ENCODE results near the gene LRRC51. TPM values are rescaled to one million over a fixed set of nuclear protein-coding genes. Genes with fewer than 3 reads are reported as not detected.
A peak's percentile ranks its signal among the peaks of the same experiment; 100 is the strongest.

LRRC51 gene
- total RNA-seq, 2 experiments from 2014 or later, result 8.3 to 8.5 TPM

GRCh38 chr11:72045849-72046248, 34.8 kb upstream of the LRRC51 start:
- ChIA-PET CTCF (interaction anchor here (1.9 kb wide), 1 partner anchor 20 kb away, joined by 8 read pairs; no protein-coding TSS in a partner anchor), POLR2A (no interaction called here)
- no peaks in the 10 kb centered on the region for H3K9me3 Mint-ChIP-seq
- peaks cover 2% of the 10 kb centered on the region for H3K36me3 Mint-ChIP-seq
- H3K4me3 Mint-ChIP-seq, result no peak overlapping the region
- no peak overlapping the region for H3K27ac Mint-ChIP-seq
- intact Hi-C loops (cut with micrococcal nuclease), result no loop called here
- DNase-seq, result no peak
- H3K4me1 Mint-ChIP-seq (ENCODE audit: low read depth), result peaks cover 24% of the 10 kb centered on the region
- H3K27me3 Mint-ChIP-seq, result no peaks in the 10 kb centered on the region

- peaks cover 5% of the 10 kb centered on the region for H3K4me1 Mint-ChIP-seq (ENCODE audit: low read depth)
- H3K27ac Mint-ChIP-seq, result no peak overlapping the region
- intact Hi-C loops (cut with micrococcal nuclease), result no loop called here
- H3K36me3 Mint-ChIP-seq, result peaks cover 2% of the 10 kb centered on the region
- no peaks in the 10 kb centered on the region for H3K9me3 Mint-ChIP-seq
- POLR2A ChIA-PET, result no interaction called here
- H3K27me3 Mint-ChIP-seq, result no peaks in the 10 kb centered on the region
- H3K4me3 Mint-ChIP-seq, result no peak overlapping the region
- no peak for DNase-seq
- CTCF ChIA-PET, result interaction anchor here (1.6 kb wide), 1 partner anchor 24 kb away, joined by 11 read pairs; no protein-coding TSS in a partner anchor
These were observed 31.7 kb upstream of the LRRC51 start for GRCh38 chr11:72048766-72049460.

GRCh38 chr11:72058416-72059034, 22.1 kb upstream of the LRRC51 start:
- CTCF ChIA-PET, result interaction anchor here (1.3 kb wide), 1 partner anchor 16 kb away, joined by 3 read pairs; no protein-coding TSS in a partner anchor
- DNase-seq, result no peak
- POLR2A ChIA-PET, result no interaction called here
- no peaks in the 10 kb centered on the region for H3K9me3 Mint-ChIP-seq
- intact Hi-C loops (cut with micrococcal nuclease), result no loop called here
- H3K27me3 Mint-ChIP-seq, result no peaks in the 10 kb centered on the region
- no peaks in the 10 kb centered on the region for H3K4me1 Mint-ChIP-seq (ENCODE audit: low read depth)
- H3K36me3 Mint-ChIP-seq, result peaks cover 9% of the 10 kb centered on the region
- no peak overlapping the region for H3K27ac Mint-ChIP-seq
- no peak overlapping the region for H3K4me3 Mint-ChIP-seq

GRCh38 chr11:72061739-72062396, 18.8 kb upstream of the LRRC51 start:
- Mint-ChIP-seq H3K36me3 (peaks cover 12% of the 10 kb centered on the region), H3K4me1 (ENCODE audit: low read depth) (no peaks in the 10 kb centered on the region), H3K27me3 (no peaks in the 10 kb centered on the region), H3K9me3 (no peaks in the 10 kb centered on the region), H3K27ac (no peak overlapping the region), H3K4me3 (no peak overlapping the region)
- intact Hi-C loops (cut with micrococcal nuclease), result no loop called here
- ChIA-PET CTCF (interaction anchor here (0.7 to 0.9 kb wide), 2 partner anchors 12 to 36 kb away, joined by 3 read pairs; no protein-coding TSS in a partner anchor), POLR2A (no interaction called here)
- DNase-seq, result no peak

- H3K4me1 Mint-ChIP-seq (ENCODE audit: low read depth), result peaks cover 33% of the 10 kb centered on the region
- intact Hi-C loops (cut with micrococcal nuclease), result no loop called here
- ChIA-PET POLR2A (interaction anchor here (0.5 kb wide), 1 partner anchor 45 kb away, joined by 4 read pairs; no protein-coding TSS in a partner anchor), CTCF (interaction anchor here (0.9 to 2.7 kb wide), 5 partner anchors 10 to 117 kb away, joined by 3 to 13 read pairs (median 4); no protein-coding TSS in a partner anchor)
- H3K36me3 Mint-ChIP-seq, result peaks cover 18% of the 10 kb centered on the region
- H3K9me3 Mint-ChIP-seq, result no peaks in the 10 kb centered on the region
- H3K27ac Mint-ChIP-seq, result no peak overlapping the region
- DNase-seq, result no peak
- no peak overlapping the region for H3K4me3 Mint-ChIP-seq
- no peaks in the 10 kb centered on the region for H3K27me3 Mint-ChIP-seq
These were observed 13.8 kb upstream of the LRRC51 start for GRCh38 chr11:72066855-72067254.

- peaks cover 17% of the 10 kb centered on the region for H3K36me3 Mint-ChIP-seq
- H3K27ac Mint-ChIP-seq, result no peak overlapping the region
- POLR2A ChIA-PET, result no interaction called here
- DNase-seq, result no peak
- H3K9me3 Mint-ChIP-seq, result no peaks in the 10 kb centered on the region
- intact Hi-C loops (cut with micrococcal nuclease), result no loop called here
- CTCF ChIA-PET, result interaction anchor here (0.9 to 2.7 kb wide), 6 partner anchors 10 to 76 kb away, joined by 3 to 13 read pairs (median 6); no protein-coding TSS in a partner anchor
- H3K4me1 Mint-ChIP-seq (ENCODE audit: low read depth), result peaks cover 37% of the 10 kb centered on the region
- H3K4me3 Mint-ChIP-seq, result no peak overlapping the region
- H3K27me3 Mint-ChIP-seq, result no peaks in the 10 kb centered on the region
These were observed 13.4 kb upstream of the LRRC51 start for GRCh38 chr11:72067266-72067665.

- H3K9me3 Mint-ChIP-seq, result no peaks in the 10 kb centered on the region
- intact Hi-C loops (cut with micrococcal nuclease), result no loop called here
These were observed 13.0 kb upstream of the LRRC51 start for GRCh38 chr11:72067676-72068075.

GRCh38 chr11:72069200-72069599, 11.4 kb upstream of the LRRC51 start:
- Mint-ChIP-seq H3K36me3 (peaks cover 17% of the 10 kb centered on the region), H3K27ac (peak overlapping the region; percentile 64), H3K4me1 (ENCODE audit: low read depth) (peaks cover 41% of the 10 kb centered on the region), H3K27me3 (no peaks in the 10 kb centered on the region), H3K9me3 (no peaks in the 10 kb centered on the region), H3K4me3 (no peak overlapping the region)
- ChIA-PET CTCF (interaction anchor here (0.8 to 2.0 kb wide), 2 partner anchors 10 to 21 kb away, joined by 3 to 7 read pairs; no protein-coding TSS in a partner anchor), POLR2A (no interaction called here)
- intact Hi-C loops (cut with micrococcal nuclease), result no loop called here
- DNase-seq, result no peak

More at GRCh38 chr11:72067676-72068075, 13.0 kb upstream of the LRRC51 start:
- DNase-seq, result no peak
- no peak overlapping the region for H3K27ac Mint-ChIP-seq
- ChIA-PET CTCF (interaction anchor here (1.0 to 2.7 kb wide), 5 partner anchors 11 to 76 kb away, joined by 3 to 13 read pairs (median 7); no protein-coding TSS in a partner anchor), POLR2A (no interaction called here)
- no peak overlapping the region for H3K4me3 Mint-ChIP-seq
- no peaks in the 10 kb centered on the region for H3K27me3 Mint-ChIP-seq
- peaks cover 41% of the 10 kb centered on the region for H3K4me1 Mint-ChIP-seq (ENCODE audit: low read depth)
- H3K36me3 Mint-ChIP-seq, result peaks cover 17% of the 10 kb centered on the region

GRCh38 chr11:72069787-72070251, 10.8 kb upstream of the LRRC51 start:
- POLR2A ChIA-PET, result no interaction called here
- Mint-ChIP-seq H3K27me3 (no peaks in the 10 kb centered on the region), H3K9me3 (no peaks in the 10 kb centered on the region), H3K4me3 (no peak overlapping the region), H3K27ac (peak overlapping the region; percentile 64), H3K36me3 (peaks cover 17% of the 10 kb centered on the region), H3K4me1 (ENCODE audit: low read depth) (peaks cover 41% of the 10 kb centered on the region)
- intact Hi-C loops (cut with micrococcal nuclease), result no loop called here
- CTCF ChIA-PET, result no interaction called here
- DNase-seq, result peak; percentile 44

- peaks cover 41% of the 10 kb centered on the region for H3K4me1 Mint-ChIP-seq (ENCODE audit: low read depth)
- CTCF ChIA-PET, result no interaction called here
These were observed 10.2 kb upstream of the LRRC51 start for GRCh38 chr11:72070491-72070890.

GRCh38 chr11:72072348-72072747, 8.3 kb upstream of the LRRC51 start:
- H3K27me3 Mint-ChIP-seq, result no peaks in the 10 kb centered on the region
- H3K27ac Mint-ChIP-seq, result peak overlapping the region; percentile 25
- H3K36me3 Mint-ChIP-seq, result peaks cover 17% of the 10 kb centered on the region
- ChIA-PET POLR2A (no interaction called here), CTCF (interaction anchor here (1.2 to 3.1 kb wide), 3 partner anchors 21 to 72 kb away, joined by 3 to 11 read pairs (median 4); no protein-coding TSS in a partner anchor)
- H3K9me3 Mint-ChIP-seq, result no peaks in the 10 kb centered on the region
- intact Hi-C loops (cut with micrococcal nuclease), result no loop called here
- no peak for DNase-seq
- H3K4me1 Mint-ChIP-seq (ENCODE audit: low read depth), result peaks cover 46% of the 10 kb centered on the region
- H3K4me3 Mint-ChIP-seq, result no peak overlapping the region

More at GRCh38 chr11:72070491-72070890, 10.2 kb upstream of the LRRC51 start:
- DNase-seq, result no peak
- H3K36me3 Mint-ChIP-seq, result peaks cover 17% of the 10 kb centered on the region
- POLR2A ChIA-PET, result no interaction called here
- H3K27ac Mint-ChIP-seq, result no peak overlapping the region
- H3K9me3 Mint-ChIP-seq, result no peaks in the 10 kb centered on the region
- intact Hi-C loops (cut with micrococcal nuclease), result no loop called here
- H3K27me3 Mint-ChIP-seq, result no peaks in the 10 kb centered on the region
- no peak overlapping the region for H3K4me3 Mint-ChIP-seq

GRCh38 chr11:72075109-72075508, 5.5 kb upstream of the LRRC51 start:
- H3K27me3 Mint-ChIP-seq, result no peaks in the 10 kb centered on the region
- ChIA-PET POLR2A (no interaction called here), CTCF (interaction anchor here (1.1 to 1.7 kb wide), 5 partner anchors 18 to 356 kb away, joined by 3 to 6 read pairs (median 4); no protein-coding TSS in a partner anchor)
- no peak overlapping the region for H3K4me3 Mint-ChIP-seq
- peaks cover 5% of the 10 kb centered on the region for H3K36me3 Mint-ChIP-seq
- peaks cover 30% of the 10 kb centered on the region for H3K4me1 Mint-ChIP-seq (ENCODE audit: low read depth)
- H3K27ac Mint-ChIP-seq, result no peak overlapping the region
- DNase-seq, result no peak
- intact Hi-C loops (cut with micrococcal nuclease), result no loop called here
- no peaks in the 10 kb centered on the region for H3K9me3 Mint-ChIP-seq

Measured in activated CD4-positive, alpha-beta memory T cell treated with anti-CD3 and anti-CD28 coated beads for 36 hours (primary cell).